Endothelial cell (in vitro differentiated cells): ENCODE data around the gene PCGF5. TPM values are rescaled to one million over a fixed set of nuclear protein-coding genes. Genes with fewer than 3 reads are reported as not detected.

Experiments used
- DNase-seq: peaks from one replicate; pipeline ENCODE4 v3.0.0; 2021; ENCODE audit warnings: low spot score
- H3K27ac Mint-ChIP-seq: one replicate; pipeline ENCODE4 v1.8.0; 2021; ENCODE audit warnings: mixed read lengths, inconsistent platforms; ENCODE audit not compliant: unreplicated experiment
- H3K27me3 Mint-ChIP-seq: one replicate; pipeline ENCODE4 v1.8.0; 2021; ENCODE audit warnings: mild to moderate bottlenecking, moderate library complexity, mixed read lengths, inconsistent platforms; ENCODE audit not compliant: unreplicated experiment
- H3K36me3 Mint-ChIP-seq: one replicate; pipeline ENCODE4 v1.8.0; 2021; ENCODE audit warnings: mild to moderate bottlenecking, low read depth, mixed read lengths, inconsistent platforms; ENCODE audit not compliant: unreplicated experiment
- H3K4me1 Mint-ChIP-seq: one replicate; pipeline ENCODE4 v1.8.0; 2021; ENCODE audit warnings: mild to moderate bottlenecking, mixed read lengths, inconsistent platforms; ENCODE audit not compliant: unreplicated experiment
- H3K4me3 Mint-ChIP-seq: one replicate; pipeline ENCODE4 v1.8.0; 2021; ENCODE audit warnings: mild to moderate bottlenecking, mixed read lengths, inconsistent platforms; ENCODE audit not compliant: unreplicated experiment
- H3K9me3 Mint-ChIP-seq: one replicate; pipeline ENCODE4 v1.8.0; 2021; ENCODE audit warnings: mixed read lengths, inconsistent platforms; ENCODE audit not compliant: unreplicated experiment
- total RNA-seq: library from RNA; stranded (reverse); fragmentation: NEBNext Ultra II Directional; extraction: Animal tissue kit (Norgen Biotek cat#: 25700); gene quantifications from one replicate; pipeline ENCODE4 v1.2.1, GENCODE V29; 2021; ENCODE audit not compliant: unreplicated experiment
- TF ChIP-seq, protein P1 (sequence below): fragments of 200-600 bp; sonication (generic); IDR thresholded peaks from one replicate; pipeline ENCODE4 v1.5.0; 2021; ENCODE audit warnings: antibody characterized with exemption; ENCODE audit not compliant: unreplicated experiment

PCGF5 gene
- total RNA-seq, 1 donor from 2014 or later, result 21.5 TPM

GRCh38 chr10:91229683-91230082, 9.2 kb downstream of the PCGF5 start:
- Mint-ChIP-seq H3K4me1 (no peaks in the 10 kb centered on the region), H3K9me3 (no peaks in the 10 kb centered on the region), H3K4me3 (no peak overlapping the region), H3K36me3 (no peaks in the 10 kb centered on the region), H3K27me3 (no peaks in the 10 kb centered on the region), H3K27ac (no peak overlapping the region)
- TF ChIP-seq, protein P1, sequence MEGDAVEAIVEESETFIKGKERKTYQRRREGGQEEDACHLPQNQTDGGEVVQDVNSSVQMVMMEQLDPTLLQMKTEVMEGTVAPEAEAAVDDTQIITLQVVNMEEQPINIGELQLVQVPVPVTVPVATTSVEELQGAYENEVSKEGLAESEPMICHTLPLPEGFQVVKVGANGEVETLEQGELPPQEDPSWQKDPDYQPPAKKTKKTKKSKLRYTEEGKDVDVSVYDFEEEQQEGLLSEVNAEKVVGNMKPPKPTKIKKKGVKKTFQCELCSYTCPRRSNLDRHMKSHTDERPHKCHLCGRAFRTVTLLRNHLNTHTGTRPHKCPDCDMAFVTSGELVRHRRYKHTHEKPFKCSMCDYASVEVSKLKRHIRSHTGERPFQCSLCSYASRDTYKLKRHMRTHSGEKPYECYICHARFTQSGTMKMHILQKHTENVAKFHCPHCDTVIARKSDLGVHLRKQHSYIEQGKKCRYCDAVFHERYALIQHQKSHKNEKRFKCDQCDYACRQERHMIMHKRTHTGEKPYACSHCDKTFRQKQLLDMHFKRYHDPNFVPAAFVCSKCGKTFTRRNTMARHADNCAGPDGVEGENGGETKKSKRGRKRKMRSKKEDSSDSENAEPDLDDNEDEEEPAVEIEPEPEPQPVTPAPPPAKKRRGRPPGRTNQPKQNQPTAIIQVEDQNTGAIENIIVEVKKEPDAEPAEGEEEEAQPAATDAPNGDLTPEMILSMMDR, result no peak
- DNase-seq, result no peak

DNA sequence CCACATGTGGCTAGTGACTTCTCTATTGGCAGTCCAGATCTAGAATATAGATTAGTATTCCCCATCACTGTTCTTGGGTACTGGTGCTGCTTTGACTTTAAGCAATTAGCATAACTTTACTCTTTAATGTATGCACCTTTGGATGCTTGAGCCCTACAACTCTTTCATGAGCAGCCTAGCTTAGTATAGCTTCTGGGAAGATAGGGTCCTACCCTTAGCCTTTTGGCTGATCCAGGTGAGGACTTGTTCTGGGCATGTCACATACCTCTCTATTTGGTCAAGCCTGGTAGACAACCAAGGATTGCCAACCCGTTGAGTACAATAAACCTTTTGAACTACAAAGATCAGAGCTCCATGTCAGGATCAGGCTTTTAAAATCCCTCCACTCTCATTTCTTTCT, 17.7 kb downstream of the PCGF5 start:
- Mint-ChIP-seq H3K4me1 (no peaks in the 10 kb centered on the region), H3K4me3 (no peak overlapping the region), H3K27ac (no peak overlapping the region), H3K36me3 (no peaks in the 10 kb centered on the region), H3K27me3 (no peaks in the 10 kb centered on the region), H3K9me3 (no peaks in the 10 kb centered on the region)
- DNase-seq, result no peak
- TF ChIP-seq, protein P1, result no peak

DNA sequence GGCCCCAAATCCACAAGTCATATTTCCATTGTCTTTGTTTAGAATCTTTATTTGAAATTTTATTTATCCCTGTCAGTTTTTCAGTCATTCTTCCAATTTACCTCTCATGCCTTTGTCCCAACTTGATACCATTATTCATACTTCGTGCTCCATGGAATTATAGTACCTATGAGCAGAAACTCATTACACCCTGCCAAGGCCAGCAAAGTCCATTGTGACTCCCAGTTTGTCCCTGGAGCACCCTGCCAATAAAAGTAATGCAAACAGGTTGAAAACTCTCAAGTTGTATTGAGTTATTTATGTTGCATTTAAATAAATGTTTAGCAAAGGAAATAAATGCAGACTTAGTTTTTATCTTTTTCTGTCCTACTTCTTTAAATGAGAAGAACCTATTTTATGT, 19.3 kb downstream of the PCGF5 start:
- no peak overlapping the region for H3K4me3 Mint-ChIP-seq
- H3K9me3 Mint-ChIP-seq, result no peaks in the 10 kb centered on the region
- no peaks in the 10 kb centered on the region for H3K4me1 Mint-ChIP-seq
- no peaks in the 10 kb centered on the region for H3K27me3 Mint-ChIP-seq
- H3K27ac Mint-ChIP-seq, result no peak overlapping the region
- DNase-seq, result no peak
- no peaks in the 10 kb centered on the region for H3K36me3 Mint-ChIP-seq
- TF ChIP-seq, protein P1, result no peak

DNA sequence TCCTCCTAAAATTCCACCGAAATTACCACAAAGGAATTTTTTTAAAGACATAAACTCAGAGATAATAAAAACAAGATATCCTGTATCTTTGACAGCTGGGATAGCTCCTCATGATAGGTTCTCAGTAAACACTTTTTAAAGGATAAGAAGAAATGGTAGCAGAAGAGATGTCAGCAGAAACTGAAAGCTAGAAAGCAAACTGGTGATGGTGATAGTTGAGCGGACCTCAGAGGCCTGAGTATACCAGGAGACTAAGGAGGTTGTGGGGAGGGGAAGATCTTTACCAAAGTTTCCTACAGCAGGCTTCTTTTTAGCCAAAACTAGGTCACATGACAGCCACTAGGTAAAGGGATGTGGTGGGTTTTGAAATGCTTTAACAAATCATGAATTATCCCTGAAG, 22.5 kb downstream of the PCGF5 start:
- Mint-ChIP-seq H3K4me3 (no peak overlapping the region), H3K4me1 (peaks cover 2% of the 10 kb centered on the region), H3K27me3 (no peaks in the 10 kb centered on the region), H3K9me3 (no peaks in the 10 kb centered on the region), H3K27ac (no peak overlapping the region), H3K36me3 (no peaks in the 10 kb centered on the region)
- no peak for DNase-seq
- TF ChIP-seq, protein P1, result no peak

- Mint-ChIP-seq H3K27ac (no peak overlapping the region), H3K36me3 (no peaks in the 10 kb centered on the region), H3K4me3 (no peak overlapping the region), H3K9me3 (no peaks in the 10 kb centered on the region), H3K4me1 (peaks cover 2% of the 10 kb centered on the region), H3K27me3 (no peaks in the 10 kb centered on the region)
- no peak for DNase-seq
- TF ChIP-seq, protein P1, result no peak
Observed at GRCh38 chr10:91247360-91248111, 27.1 kb downstream of the PCGF5 start.
